Kidney epithelial cell (primary cell): ENCODE data around the gene SOX18. TPM values are rescaled to one million over a fixed set of nuclear protein-coding genes. Genes with fewer than 3 reads are reported as not detected.
A peak's percentile ranks its signal among the peaks of the same experiment; 100 is the strongest.

Experiments
- DNase-seq: peaks from one replicate; pipeline ENCODE4 v3.0.0-alpha.2; 2010; ENCODE audit warnings: low read depth
- H3K27me3 ChIP-seq: 2 replicates; pipeline ENCODE4 v1.6.0; 2011; ENCODE audit warnings: low read length; ENCODE audit not compliant: control insufficient read depth, insufficient read depth
- H3K36me3 ChIP-seq: 2 replicates; pipeline ENCODE4 v1.5.1; 2011; ENCODE audit warnings: low read length; ENCODE audit not compliant: control insufficient read depth, insufficient read depth
- H3K4me3 ChIP-seq: 2 replicates; pipeline ENCODE4 v1.5.1; 2011; ENCODE audit warnings: low read depth, mild to moderate bottlenecking, control low read depth, low read length
- total RNA-seq: library from RNA; depleted of rRNA; stranded (reverse); fragments of >200 nt; gene quantifications from 2 replicates; pipeline ENCODE4 v1.2.3, GENCODE V29; 2015
- TF ChIP-seq, protein P1 (sequence below): IDR thresholded peaks from 2 replicates; pipeline ENCODE4 v1.5.1; 2011; ENCODE audit warnings: mild to moderate bottlenecking, moderate library complexity, low read length, control low read depth, inconsistent platforms; ENCODE audit not compliant: insufficient read depth, poor library complexity, severe bottlenecking

Gene SOX18
- total RNA-seq, 1 donor from 2014 or later: 0.04 TPM

DNA sequence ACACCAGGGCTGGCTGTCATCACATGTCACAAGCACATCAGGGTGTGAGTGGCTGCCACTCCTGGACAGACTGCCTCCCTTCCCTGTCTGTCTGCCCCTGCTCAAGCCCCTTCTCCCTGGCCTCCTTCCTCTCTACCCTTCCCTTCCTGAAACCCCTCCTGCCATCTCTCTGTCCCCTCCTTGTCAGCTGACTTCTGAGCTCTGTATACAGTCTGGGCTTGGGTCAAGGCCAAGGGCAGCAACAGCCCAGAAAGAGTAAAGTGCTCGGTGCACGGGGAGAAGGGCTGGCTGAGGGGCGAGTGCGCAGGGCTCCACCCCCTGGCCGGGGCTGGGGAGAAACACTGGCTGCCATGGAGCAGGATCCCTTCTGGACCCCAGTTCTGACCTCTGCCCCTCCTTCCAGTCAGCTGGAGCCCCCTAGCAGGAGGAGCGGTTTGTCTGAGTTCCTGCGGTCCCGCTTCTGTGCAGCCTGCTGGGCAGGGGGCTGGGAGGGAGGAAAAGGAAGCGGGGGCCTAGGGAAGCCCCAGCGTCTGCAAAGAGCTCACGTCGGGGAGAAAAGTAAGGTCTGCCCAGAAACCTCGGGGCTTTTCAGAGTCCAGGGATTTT lies 32.8 kb upstream of the SOX18 start:
- Histone ChIP-seq H3K4me3 (no peak overlapping the region), H3K27me3 (peaks cover 42% of the 10 kb centered on the region), H3K36me3 (no peaks in the 10 kb centered on the region)
- DNase-seq: no peak
- TF ChIP-seq, protein P1, sequence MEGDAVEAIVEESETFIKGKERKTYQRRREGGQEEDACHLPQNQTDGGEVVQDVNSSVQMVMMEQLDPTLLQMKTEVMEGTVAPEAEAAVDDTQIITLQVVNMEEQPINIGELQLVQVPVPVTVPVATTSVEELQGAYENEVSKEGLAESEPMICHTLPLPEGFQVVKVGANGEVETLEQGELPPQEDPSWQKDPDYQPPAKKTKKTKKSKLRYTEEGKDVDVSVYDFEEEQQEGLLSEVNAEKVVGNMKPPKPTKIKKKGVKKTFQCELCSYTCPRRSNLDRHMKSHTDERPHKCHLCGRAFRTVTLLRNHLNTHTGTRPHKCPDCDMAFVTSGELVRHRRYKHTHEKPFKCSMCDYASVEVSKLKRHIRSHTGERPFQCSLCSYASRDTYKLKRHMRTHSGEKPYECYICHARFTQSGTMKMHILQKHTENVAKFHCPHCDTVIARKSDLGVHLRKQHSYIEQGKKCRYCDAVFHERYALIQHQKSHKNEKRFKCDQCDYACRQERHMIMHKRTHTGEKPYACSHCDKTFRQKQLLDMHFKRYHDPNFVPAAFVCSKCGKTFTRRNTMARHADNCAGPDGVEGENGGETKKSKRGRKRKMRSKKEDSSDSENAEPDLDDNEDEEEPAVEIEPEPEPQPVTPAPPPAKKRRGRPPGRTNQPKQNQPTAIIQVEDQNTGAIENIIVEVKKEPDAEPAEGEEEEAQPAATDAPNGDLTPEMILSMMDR: no peak

DNA sequence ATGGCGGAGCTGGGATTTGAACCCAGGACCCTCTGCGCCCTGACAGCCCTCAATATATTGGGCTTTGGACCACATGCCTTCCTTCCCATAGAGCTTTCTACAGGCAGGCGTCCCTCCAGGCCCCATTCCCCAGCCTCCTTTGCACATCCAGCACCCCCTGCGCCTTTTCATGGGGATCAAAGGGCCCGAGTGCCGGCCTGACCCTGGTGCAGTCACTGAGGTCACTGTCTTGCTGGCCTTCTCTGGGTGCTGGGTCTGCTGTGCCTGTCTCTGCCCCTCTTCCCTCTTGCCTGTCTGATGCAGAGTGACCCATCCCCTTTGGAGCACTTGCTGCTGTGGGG lies 32.2 kb upstream of the SOX18 start:
- Histone ChIP-seq H3K36me3 (no peaks in the 10 kb centered on the region), H3K4me3 (no peak overlapping the region), H3K27me3 (peaks cover 39% of the 10 kb centered on the region)
- TF ChIP-seq, protein P1: no peak
- no peak for DNase-seq

DNA sequence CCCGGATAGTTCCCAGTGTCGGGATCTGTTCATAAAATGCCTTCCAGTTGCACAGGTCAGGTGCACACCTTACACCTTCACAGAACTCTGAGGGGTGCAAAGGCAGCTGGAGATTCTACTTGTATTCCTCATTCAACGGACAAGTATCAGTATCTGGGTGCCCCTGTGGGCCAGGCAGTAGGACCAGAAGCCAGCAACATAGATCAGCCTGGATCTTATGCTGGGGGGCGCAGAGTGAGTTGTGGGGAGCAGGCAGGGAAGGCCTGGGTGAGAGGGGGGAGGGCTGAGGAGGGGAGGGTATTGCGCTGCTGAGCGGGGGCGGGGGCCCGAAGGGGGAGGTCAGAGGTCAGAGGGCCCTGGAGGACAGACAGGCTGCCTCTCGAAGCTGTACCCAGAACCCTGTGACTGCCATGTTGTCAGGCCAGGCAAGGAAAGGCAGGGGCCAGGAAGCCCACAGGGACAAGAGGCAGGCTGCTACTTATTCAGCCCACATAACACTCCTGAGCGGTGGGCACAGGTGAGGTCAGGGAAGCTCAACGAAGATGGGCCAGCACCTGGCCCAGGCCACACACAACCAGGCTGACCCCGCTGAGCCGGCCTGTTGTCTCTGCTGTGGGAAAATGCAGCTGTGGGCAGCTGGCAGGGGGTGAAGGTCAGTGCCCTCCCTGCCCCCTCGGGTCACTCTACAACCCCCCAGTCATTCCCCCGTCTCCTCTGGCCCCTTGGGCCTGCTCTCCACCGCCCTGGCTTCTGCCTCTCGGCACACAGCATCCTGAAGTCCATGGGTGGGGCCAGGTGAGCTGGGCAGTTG lies 31.6 kb upstream of the SOX18 start:
- Histone ChIP-seq H3K36me3 (no peaks in the 10 kb centered on the region), H3K4me3 (no peak overlapping the region), H3K27me3 (peaks cover 39% of the 10 kb centered on the region)
- TF ChIP-seq, protein P1: no peak
- DNase-seq: no peak

DNA sequence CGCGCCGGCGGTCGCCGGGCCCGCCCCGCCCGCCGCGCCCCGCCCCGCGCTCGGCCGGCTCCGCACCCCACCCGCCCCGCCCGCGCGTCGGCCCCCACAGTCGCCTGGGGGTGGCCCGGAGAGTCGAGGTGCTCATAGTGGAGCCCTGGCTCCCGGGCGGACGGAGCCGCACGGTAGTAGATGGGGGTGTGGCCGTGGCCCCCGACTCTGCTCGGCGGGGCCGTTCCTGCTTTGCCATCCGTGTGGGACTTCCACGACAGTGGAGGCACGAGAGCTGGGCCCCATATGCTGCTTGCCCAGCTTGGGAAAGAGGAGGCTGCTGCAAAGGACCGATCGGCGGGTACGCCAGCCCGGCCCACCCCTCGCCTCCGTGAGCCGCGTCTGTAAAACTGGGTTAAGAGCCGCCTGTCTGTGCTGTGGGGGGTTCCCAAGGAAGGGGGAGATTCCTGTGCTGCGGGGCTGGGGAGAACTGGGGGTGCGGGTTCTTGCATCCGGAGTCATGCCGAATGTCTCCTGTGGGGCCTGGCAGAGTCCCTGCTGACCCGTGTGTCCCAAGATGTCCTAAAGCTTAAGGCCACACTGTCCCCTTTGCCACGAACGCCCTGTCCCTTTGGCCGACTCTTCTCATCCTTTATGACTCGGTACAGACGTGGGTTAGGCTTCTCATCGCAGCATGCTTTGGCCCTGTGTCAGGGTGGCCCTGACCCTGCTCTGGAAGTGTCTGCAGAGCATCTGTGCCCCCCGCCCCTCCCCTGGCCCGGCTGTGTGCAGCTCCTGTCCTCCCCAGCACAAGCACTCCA lies 30.8 kb upstream of the SOX18 start, which contains the start of gene OPRL1:
OPRL1 (plus strand) TSS at position 70 of the 800 bp plus-strand sequence. CDS start 12,639 bp downstream, outside the sequence.
- TF ChIP-seq, protein P1: no peak
- H3K4me3 ChIP-seq: peak within 1 kb of the TSS; percentile 56
- H3K27me3 ChIP-seq: peaks cover 32% of the 10 kb centered on the region
- DNase-seq: no peak
- no peaks in the 10 kb centered on the region for H3K36me3 ChIP-seq

DNA sequence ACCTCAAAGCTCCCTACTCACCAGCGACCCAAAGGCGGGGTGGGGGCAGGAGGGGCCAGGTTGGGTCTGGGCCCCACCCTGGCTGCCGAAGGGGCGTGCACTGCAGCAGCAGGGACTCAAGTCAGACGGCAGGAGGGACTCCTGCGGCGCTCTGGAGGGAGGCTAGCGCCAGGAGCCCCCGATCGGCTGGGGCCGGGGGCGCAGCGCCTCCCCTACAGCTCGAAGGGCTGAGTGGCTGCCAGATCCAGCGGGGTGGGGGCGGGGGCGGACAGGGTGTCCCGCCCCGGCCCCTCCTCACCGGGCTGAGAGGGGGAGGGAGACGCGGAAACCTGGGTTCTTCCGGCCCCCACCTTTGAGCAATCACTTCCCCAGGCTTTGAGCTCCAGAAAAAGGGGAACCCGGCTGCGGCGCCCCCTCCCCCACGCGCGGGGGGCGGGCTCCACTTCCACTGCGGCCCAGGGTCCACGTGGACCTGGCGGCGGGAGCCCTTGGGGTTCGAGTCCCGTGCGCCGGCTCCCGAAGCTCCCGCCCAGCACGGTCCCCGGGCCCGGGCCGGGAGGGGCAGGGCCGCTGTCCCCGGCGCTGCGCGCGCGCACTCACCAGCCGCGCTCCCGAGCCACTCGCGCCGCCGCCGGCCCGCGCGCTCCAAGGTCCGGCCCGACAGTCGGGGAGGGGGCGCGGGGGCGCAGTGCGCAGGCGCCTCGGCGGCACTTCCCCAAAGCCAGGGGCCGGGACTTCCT lies 30.0 kb upstream of the SOX18 start, which contains the start of gene RGS19:
RGS19 (minus strand) TSS at position 246 of the 740 bp plus-strand sequence. CDS start 2,632 bp downstream, outside the sequence.
- peaks cover 24% of the 10 kb centered on the region for H3K27me3 ChIP-seq
- H3K36me3 ChIP-seq: no peaks in the 10 kb centered on the region
- H3K4me3 ChIP-seq: peak within 1 kb of the TSS; percentile 56
- TF ChIP-seq, protein P1: no peak
- DNase-seq: no peak
